Upper lobe of left lung (tissue), 4 donors: ENCODE data around the gene THEM4.
"Not testable (repeated sequence)": the region's sequence is repeated elsewhere in the genome, so short reads cannot be mapped to it uniquely, and the experiment has no call there.

Source experiments
- EP300 ChIP-seq, 4 donors: sonication (generic); formaldehyde crosslinking; IDR thresholded peaks; one replicate each; pipeline ENCODE4 v1.5.1; 2017; ENCODE audit warnings: antibody characterized with exemption in 4 of 4, control low read depth in 2 of 4
- POLR2A ChIP-seq, 4 donors: fragments of 450-650 bp; IDR thresholded peaks; one replicate each; pipeline ENCODE4 v1.5.1; 2016 to 2017; ENCODE audit warnings: antibody characterized with exemption in 4 of 4, mild to moderate bottlenecking in 2 of 4
- POLR2AphosphoS5 ChIP-seq, 2 donors: sonication (generic); formaldehyde crosslinking; IDR thresholded peaks; one replicate each; pipeline ENCODE4 v1.5.1; 2017; ENCODE audit warnings: antibody characterized with exemption in 2 of 2
- TF ChIP-seq, protein P1 (sequence below), 6 experiments: fragments of 450-650 bp in 4 of 6; fragments of 200-600 bp in 2 of 6; sonication (generic) in 2 of 6; IDR thresholded peaks; one replicate each; pipeline ENCODE4 v1.5.1; 2016 to 2019; ENCODE audit warnings: antibody characterized with exemption in 6 of 6

DNA sequence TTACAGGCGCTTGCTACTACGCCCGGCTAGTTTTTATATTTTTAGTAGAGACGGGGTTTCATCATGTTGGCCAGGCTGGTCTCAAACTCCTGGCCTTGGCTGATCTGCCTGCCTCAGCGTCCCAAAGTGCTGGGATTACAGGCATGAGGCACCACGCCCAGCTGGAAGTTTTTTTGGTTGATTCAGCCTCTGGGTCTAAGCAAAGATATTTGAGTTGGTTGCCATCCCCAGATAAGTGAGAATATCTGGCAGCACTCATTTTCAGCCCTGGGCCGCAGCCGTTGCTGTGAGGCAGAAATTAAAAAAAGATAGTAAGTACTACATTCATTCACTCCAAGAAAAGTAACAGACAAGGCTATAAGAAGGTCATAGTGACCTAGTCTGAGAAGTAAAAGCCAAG is 53.8 kb downstream of the THEM4 start:
- not testable (repeated sequence) for TF ChIP-seq EP300, POLR2A, POLR2AphosphoS5 (IDR thresholded peaks at IDR 0.05)
- TF ChIP-seq, protein P1, sequence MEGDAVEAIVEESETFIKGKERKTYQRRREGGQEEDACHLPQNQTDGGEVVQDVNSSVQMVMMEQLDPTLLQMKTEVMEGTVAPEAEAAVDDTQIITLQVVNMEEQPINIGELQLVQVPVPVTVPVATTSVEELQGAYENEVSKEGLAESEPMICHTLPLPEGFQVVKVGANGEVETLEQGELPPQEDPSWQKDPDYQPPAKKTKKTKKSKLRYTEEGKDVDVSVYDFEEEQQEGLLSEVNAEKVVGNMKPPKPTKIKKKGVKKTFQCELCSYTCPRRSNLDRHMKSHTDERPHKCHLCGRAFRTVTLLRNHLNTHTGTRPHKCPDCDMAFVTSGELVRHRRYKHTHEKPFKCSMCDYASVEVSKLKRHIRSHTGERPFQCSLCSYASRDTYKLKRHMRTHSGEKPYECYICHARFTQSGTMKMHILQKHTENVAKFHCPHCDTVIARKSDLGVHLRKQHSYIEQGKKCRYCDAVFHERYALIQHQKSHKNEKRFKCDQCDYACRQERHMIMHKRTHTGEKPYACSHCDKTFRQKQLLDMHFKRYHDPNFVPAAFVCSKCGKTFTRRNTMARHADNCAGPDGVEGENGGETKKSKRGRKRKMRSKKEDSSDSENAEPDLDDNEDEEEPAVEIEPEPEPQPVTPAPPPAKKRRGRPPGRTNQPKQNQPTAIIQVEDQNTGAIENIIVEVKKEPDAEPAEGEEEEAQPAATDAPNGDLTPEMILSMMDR (IDR thresholded peaks at IDR 0.05): not testable (repeated sequence)
